SK-N-SH (cell line): ENCODE data around the gene RGS7. TPM values are rescaled to one million over a fixed set of nuclear protein-coding genes. Genes with fewer than 3 reads are reported as not detected.

Source experiments
- CTCF ChIA-PET: fragments of 300-600, 350-600 bp; formaldehyde crosslinking; extraction: SDS; loops from one replicate; lab custom pipeline; 2021; lab: Yijun Ruan, JAX
- POLR2A ChIA-PET: fragments of 350-600 bp; sonication (Branson Sonifier 250); formaldehyde crosslinking; extraction: SDS; loops from one replicate; lab custom pipeline; 2020; ENCODE audit warnings: antibody characterized with exemption, inconsistent platforms; lab: Yijun Ruan, JAX
- DNase-seq: peaks from one replicate; pipeline ENCODE4 v3.0.0; 2012
- H2AFZ ChIP-seq: fragments of 200-600 bp; sonication (generic); 2 replicates; pipeline ENCODE4 v1.8.1; 2016; ENCODE audit warnings: antibody characterized with exemption, mild to moderate bottlenecking, low read depth
- H3F3A ChIP-seq: fragments of 200-600 bp; sonication (generic); replicated peaks from 2 replicates; pipeline ENCODE3; 2016; ENCODE audit warnings: antibody characterized with exemption, mild to moderate bottlenecking; ENCODE audit not compliant: insufficient read depth
- H3K27ac ChIP-seq, 2 experiments: fragments of 200-500 bp in 1 of 2; fragments of 200-600 bp in 1 of 2; sonication (Bioruptor generic) in 1 of 2; sonication (generic), shearing (Covaris generic) in 1 of 2; 2 replicates each; pipeline versions ENCODE4 v1.5.1 to v1.6.1; 2014 to 2016; ENCODE audit warnings: low read depth in 2 of 2, inconsistent platforms in 1 of 2, low read length in 1 of 2, mild to moderate bottlenecking in 1 of 2, mixed read lengths in 1 of 2
- H3K27me3 ChIP-seq: fragments of 200-600 bp; sonication (generic), shearing (Covaris generic); 2 replicates; pipeline ENCODE4 v1.6.1; 2016; ENCODE audit warnings: mixed run types; ENCODE audit not compliant: insufficient read depth
- H3K36me3 ChIP-seq, 2 experiments: fragments of 200-500 bp in 1 of 2; fragments of 200-600 bp in 1 of 2; sonication (Bioruptor generic) in 1 of 2; sonication (generic) in 1 of 2; replicated peaks in 1 of 2; 2 replicates each; pipeline versions ENCODE3 to v1.5.1; 2014 to 2016; ENCODE audit warnings: low read length in 1 of 2, mild to moderate bottlenecking in 1 of 2; ENCODE audit not compliant: insufficient read depth in 2 of 2, control insufficient read depth in 1 of 2
- H3K4me1 ChIP-seq, 2 experiments: fragments of 200-500 bp in 1 of 2; fragments of 200-600 bp in 1 of 2; sonication (Bioruptor generic) in 1 of 2; sonication (generic), shearing (Covaris generic) in 1 of 2; 2 replicates each; pipeline versions ENCODE4 v1.5.1 to v1.6.1; 2014 to 2016; ENCODE audit warnings: low read depth in 1 of 2, low read length in 1 of 2, mixed run types in 1 of 2; ENCODE audit not compliant: insufficient read depth in 2 of 2, control insufficient read depth in 1 of 2
- H3K4me2 ChIP-seq: fragments of 200-600 bp; sonication (generic), shearing (Covaris generic); 2 replicates; pipeline ENCODE4 v1.6.1; 2017; ENCODE audit warnings: mixed run types
- H3K4me3 ChIP-seq, 2 experiments: fragments of 200-500 bp in 1 of 2; fragments of 200-600 bp in 1 of 2; sonication (Bioruptor generic) in 1 of 2; sonication (generic), shearing (Covaris generic) in 1 of 2; 2 replicates each; pipeline versions ENCODE4 v1.5.1 to v1.8.1; 2014 to 2016; ENCODE audit warnings: low read depth in 2 of 2, inconsistent platforms in 1 of 2, low read length in 1 of 2, mild to moderate bottlenecking in 1 of 2, mixed read lengths in 1 of 2, moderate library complexity in 1 of 2
- H3K79me2 ChIP-seq: fragments of 200-600 bp; sonication (generic); 2 replicates; pipeline ENCODE4 v1.8.1; 2017; ENCODE audit warnings: mild to moderate bottlenecking; ENCODE audit not compliant: insufficient read depth
- H3K9ac ChIP-seq: fragments of 200-600 bp; sonication (generic); 2 replicates; pipeline ENCODE4 v1.6.1; 2017; ENCODE audit warnings: mixed run types
- H3K9me2 ChIP-seq: fragments of 200-600 bp; sonication (generic); 2 replicates; pipeline ENCODE4 v1.6.1; 2017; ENCODE audit warnings: mixed run types
- H3K9me3 ChIP-seq: fragments of 200-600 bp; sonication (generic); 2 replicates; pipeline ENCODE4 v1.6.1; 2017; ENCODE audit warnings: mixed run types, mild to moderate bottlenecking, moderate library complexity
- H4K20me1 ChIP-seq: fragments of 200-600 bp; sonication (generic); 2 replicates; pipeline ENCODE4 v1.6.1; 2017; ENCODE audit warnings: mild to moderate bottlenecking, mixed run types; ENCODE audit not compliant: insufficient read depth
- CTCF ChIP-seq: fragments of 200-600 bp; sonication (generic); IDR thresholded peaks from 2 replicates; pipeline ENCODE4 v1.6.1; 2017; ENCODE audit warnings: antibody characterized with exemption, mild to moderate bottlenecking, moderate library complexity
- ELF1 ChIP-seq: IDR thresholded peaks from 2 replicates; pipeline ENCODE4 v1.4.0; 2012
- EP300 ChIP-seq, 2 experiments: IDR thresholded peaks; 2 replicates each; pipeline versions ENCODE4 v1.4.0 to v1.6.1; 2012; ENCODE audit warnings: borderline replicate concordance in 1 of 2, low read depth in 1 of 2, low read length in 1 of 2
- FOSL2 ChIP-seq: IDR thresholded peaks from 2 replicates; pipeline ENCODE4 v1.4.0; 2012; ENCODE audit warnings: low read depth, mild to moderate bottlenecking, moderate library complexity, borderline replicate concordance
- FOXJ3 ChIP-seq: sonication (generic); formaldehyde crosslinking; IDR thresholded peaks from 2 replicates; pipeline ENCODE4 v1.5.1; 2020; ENCODE audit warnings: mild to moderate bottlenecking, missing genetic modification reagents
- FOXM1 ChIP-seq: IDR thresholded peaks from 2 replicates; pipeline ENCODE4 v1.4.0; 2012; ENCODE audit warnings: low read depth, mild to moderate bottlenecking
- GATA2 ChIP-seq: sonication (generic); formaldehyde crosslinking; IDR thresholded peaks from 2 replicates; pipeline ENCODE4 v1.5.0; 2020; ENCODE audit warnings: mild to moderate bottlenecking, missing genetic modification reagents
- JUND ChIP-seq: IDR thresholded peaks from 2 replicates; pipeline ENCODE4 v1.4.0; 2012
- MEF2A ChIP-seq: IDR thresholded peaks from 2 replicates; pipeline ENCODE4 v1.4.0; 2012; ENCODE audit warnings: low read depth, borderline replicate concordance
- MXI1 ChIP-seq: IDR thresholded peaks from 2 replicates; pipeline ENCODE4 v1.6.1; 2012; ENCODE audit warnings: mild to moderate bottlenecking, low read depth, low read length, improper control_type of control experiment
- NRF1 ChIP-seq: IDR thresholded peaks from 2 replicates; pipeline ENCODE4 v1.6.1; 2012; ENCODE audit warnings: low read depth, mild to moderate bottlenecking, low read length
- PBX3 ChIP-seq: IDR thresholded peaks from 2 replicates; pipeline ENCODE4; 2012
- POLR2AphosphoS5 ChIP-seq: IDR thresholded peaks from 2 replicates; pipeline ENCODE4 v1.6.1; 2012; ENCODE audit warnings: low read depth, low read length
- RAD21 ChIP-seq: IDR thresholded peaks from 2 replicates; pipeline ENCODE4 v1.6.1; 2012; ENCODE audit warnings: mild to moderate bottlenecking, low read length
- RCOR1 ChIP-seq: fragments of 150-350 bp; IDR thresholded peaks from 2 replicates; pipeline ENCODE4 v1.6.1; 2017; ENCODE audit warnings: antibody characterized with exemption, low read length
- REST ChIP-seq: IDR thresholded peaks from 2 replicates; pipeline ENCODE4 v1.6.1; 2012; ENCODE audit warnings: mild to moderate bottlenecking, low read depth, low read length, moderate library complexity
- RFX5 ChIP-seq: IDR thresholded peaks from 2 replicates; pipeline ENCODE4 v1.6.1; 2012; ENCODE audit warnings: mild to moderate bottlenecking, improper control_type of control experiment, low read length
- TCF12 ChIP-seq: IDR thresholded peaks from 2 replicates; pipeline ENCODE4 v1.4.0; 2012
- TEAD4 ChIP-seq: IDR thresholded peaks from 2 replicates; pipeline ENCODE4 v1.4.0; 2012; ENCODE audit warnings: mild to moderate bottlenecking, borderline replicate concordance; ENCODE audit not compliant: insufficient read depth
- USF2 ChIP-seq: fragments of 150-350 bp; IDR thresholded peaks from 2 replicates; pipeline ENCODE4 v1.6.1; 2017; ENCODE audit warnings: antibody characterized with exemption, low read length, low read depth, borderline replicate concordance
- YY1 ChIP-seq: IDR thresholded peaks from 2 replicates; pipeline ENCODE4 v1.4.0; 2012; ENCODE audit warnings: low read depth, mild to moderate bottlenecking
- WGBS: methylation state at CpG from one replicate; pipeline ENCODE4 v1.1.6; 2017; ENCODE audit warnings: low lambda C conversion rate; 5-methylcytosine and 5-hydroxymethylcytosine counted together
- polyA plus RNA-seq, 3 experiments: library from polyadenylated mRNA; depleted of rRNA; stranded (reverse); fragments of >200 nt; gene quantifications; 2 replicates each; pipeline ENCODE4 v1.2.3, GENCODE V29; 2012

RGS7 gene
- polyA plus RNA-seq, 1 of the 3 experiments (the other 2 are of a cell fraction): 0.36 TPM

- Histone ChIP-seq H3K9ac (no peak overlapping the region), H3K9me2 (no peaks in the 10 kb centered on the region), H3K4me1 (peaks cover 0 to 7% of the 10 kb centered on the region in 2 experiments; a peak in 2 of 4 replicates), H3F3A (no peaks in the 10 kb centered on the region), H3K27ac (no peak overlapping the region)
- 50% methylated on average over 3 of the region's 3 CpGs for WGBS
- TF ChIP-seq GATA2 (CRISPR knock-in tag) (no peak), FOXM1 (no peak), NRF1 (no peak), TCF12 (no peak), EP300 (IDR thresholded peaks at IDR 0.05; ENCODE audit: borderline replicate concordance in 1 of 2, low read depth in 1 of 2, low read length in 1 of 2) (no peak), POLR2AphosphoS5 (no peak), FOSL2 (no peak), RAD21 (no peak), RFX5 (no peak), CTCF (no peak), PBX3 (no peak)
- TF ChIP-seq, all 33 proteins: peak for 0
- Histone ChIP-seq H3K27me3 (no peaks in the 10 kb centered on the region), H2AFZ (no peak overlapping the region), H3K9me3 (no peaks in the 10 kb centered on the region), H3K79me2 (no peaks in the 10 kb centered on the region), H3K36me3 (no peaks in the 10 kb centered on the region), H3K4me2 (no peak overlapping the region), H4K20me1 (no peaks in the 10 kb centered on the region), H3K4me3 (no peak overlapping the region)
- no peak for DNase-seq
- POLR2A ChIA-PET: no interaction called here
- CTCF ChIA-PET: no interaction called here
These were observed 226.1 kb downstream of the RGS7 start for GRCh38 chr1:241130881-241131280.

GRCh38 chr1:241129207-241129960, 227.6 kb downstream of the RGS7 start:
- POLR2A ChIA-PET: no interaction called here
- no peaks in the 10 kb centered on the region for H3K27me3 ChIP-seq
- H3K4me2 ChIP-seq: no peak overlapping the region
- H3K4me3 ChIP-seq: no peak overlapping the region
- H2AFZ ChIP-seq: no peak overlapping the region
- H3K9me2 ChIP-seq: no peaks in the 10 kb centered on the region
- H4K20me1 ChIP-seq: no peaks in the 10 kb centered on the region
- H3K4me1 ChIP-seq: peaks cover 0 to 7% of the 10 kb centered on the region in 2 experiments; a peak in 2 of 4 replicates
- 26% methylated on average over 11 of the region's 11 CpGs for WGBS
- no peak overlapping the region for H3K9ac ChIP-seq
- H3K79me2 ChIP-seq: no peaks in the 10 kb centered on the region
- H3K36me3 ChIP-seq: no peaks in the 10 kb centered on the region
- no peaks in the 10 kb centered on the region for H3F3A ChIP-seq
- DNase-seq: no peak
- CTCF ChIA-PET: no interaction called here
- H3K9me3 ChIP-seq: no peaks in the 10 kb centered on the region
- no peak overlapping the region for H3K27ac ChIP-seq
- TF ChIP-seq MEF2A (no peak), RAD21 (no peak), TEAD4 (no peak), JUND (no peak), REST (no peak), MXI1 (no peak), USF2 (no peak), FOXJ3 (CRISPR knock-in tag) (no peak), POLR2AphosphoS5 (no peak), FOSL2 (no peak), RFX5 (no peak), EP300 (IDR thresholded peaks at IDR 0.05; ENCODE audit: borderline replicate concordance in 1 of 2, low read depth in 1 of 2, low read length in 1 of 2) (no peak), YY1 (no peak), ELF1 (no peak), RCOR1 (no peak)
